HepG2 (cell line): ENCODE data around the gene ZNF414. TPM values are rescaled to one million over a fixed set of nuclear protein-coding genes. Genes with fewer than 3 reads are reported as not detected.

Experiments used
- ATAC-seq: fragments of 200-7000 bp; cut with Tn5 transposase; 3 replicates; pipeline ENCODE4 v1.9.1; 2020; ENCODE audit warnings: mild to moderate bottlenecking, moderate library complexity
- BruUV-seq: library from RNA; stranded (reverse); fragments of 400-500 nt; replicated peaks from 2 replicates; lab custom pipeline; 2021; lab: Mats Ljungman, UMichigan
- CTCF ChIA-PET: fragments of 300-600 bp; formaldehyde crosslinking; extraction: SDS; loops from one replicate; lab custom pipeline; 2021; ENCODE audit warnings: low total read pairs, inconsistent platforms, low intra/inter-chr PET ratio; lab: Yijun Ruan, JAX
- POLR2A ChIA-PET: fragments of 350-600 bp; sonication (Branson Sonifier 250); formaldehyde crosslinking; loops from one replicate; lab custom pipeline; 2020; ENCODE audit warnings: antibody characterized with exemption, inconsistent platforms; lab: Yijun Ruan, JAX
- DNase-seq: peaks from one replicate; pipeline ENCODE4 v3.0.0-alpha.2; 2015; ENCODE audit warnings: low spot score
- FAIRE-seq: peaks from 3 replicates; lab custom pipeline; 2011; peaks lifted over from hg19 to GRCh38; lab: Jason Lieb, UNC
- H2AFZ ChIP-seq: one replicate; pipeline ENCODE4 v1.6.1; 2011; ENCODE audit warnings: low read length, inconsistent platforms
- H3K27ac ChIP-seq: fragments of 300-600 bp; 3 replicates; pipeline ENCODE4 v1.8.0; 2011; ENCODE audit warnings: mixed run types, mild to moderate bottlenecking, mixed read lengths, low read length, inconsistent platforms; ENCODE audit not compliant: insufficient read depth; ENCODE audit errors: extremely low read length
- H3K27me3 ChIP-seq, 2 experiments: fragments of 200-600 bp in 1 of 2; 2 replicates in 1 of 2; 3 replicates in 1 of 2; pipeline versions ENCODE4 v1.6.0 to v1.8.0; 2011; ENCODE audit warnings: low read length in 2 of 2, mild to moderate bottlenecking in 2 of 2, moderate library complexity in 2 of 2, inconsistent platforms in 1 of 2; ENCODE audit not compliant: insufficient read depth in 2 of 2, control insufficient read depth in 1 of 2
- H3K36me3 ChIP-seq, 2 experiments: fragments of 200-600 bp in 1 of 2; replicated peaks in 1 of 2; 2 replicates in 1 of 2; 3 replicates in 1 of 2; pipeline versions ENCODE4 v1.5.1 to v1.8.0; 2011; ENCODE audit warnings: low read length in 2 of 2, inconsistent platforms in 1 of 2; ENCODE audit not compliant: insufficient read depth in 2 of 2, control insufficient read depth in 1 of 2
- H3K4me1 ChIP-seq: 2 replicates; pipeline ENCODE4 v1.5.1; 2012; ENCODE audit warnings: low read length, inconsistent platforms; ENCODE audit not compliant: insufficient read depth
- H3K4me2 ChIP-seq: 2 replicates; pipeline ENCODE4 v1.6.0; 2011; ENCODE audit warnings: low read depth, low read length, inconsistent platforms
- H3K4me3 ChIP-seq, 3 experiments: fragments of 200-600 bp in 1 of 3; sonication (generic), shearing (Covaris generic) in 1 of 3; replicated peaks in 1 of 3; 2 replicates each; pipeline ENCODE4 v1.5.1; 2011 to 2016; ENCODE audit warnings: low read length in 3 of 3, inconsistent platforms in 2 of 3, low read depth in 2 of 3, mild to moderate bottlenecking in 2 of 3, control low read depth in 1 of 3, mixed read lengths in 1 of 3; ENCODE audit not compliant: insufficient read depth in 1 of 3
- H3K79me2 ChIP-seq: one replicate; pipeline ENCODE4 v1.6.1; 2011; ENCODE audit warnings: low read length, inconsistent platforms; ENCODE audit not compliant: insufficient read depth
- H3K9ac ChIP-seq: 2 replicates; pipeline ENCODE4 v1.6.0; 2011; ENCODE audit warnings: mild to moderate bottlenecking, low read depth, low read length, inconsistent platforms; ENCODE audit not compliant: insufficient read depth
- H3K9me3 ChIP-seq: 2 replicates; pipeline ENCODE4 v1.5.1; 2012; ENCODE audit warnings: mild to moderate bottlenecking, low read length
- H4K20me1 ChIP-seq: 2 replicates; pipeline ENCODE4 v1.6.0; 2011; ENCODE audit warnings: inconsistent platforms, mild to moderate bottlenecking, low read length, moderate library complexity; ENCODE audit not compliant: insufficient read depth
- ATRX ChIP-seq: sonication (generic); formaldehyde crosslinking; IDR thresholded peaks from 2 replicates; pipeline ENCODE4 v1.4.0; 2020; ENCODE audit warnings: missing genetic modification reagents, borderline replicate concordance
- DR1 ChIP-seq: sonication (generic); formaldehyde crosslinking; IDR thresholded peaks from 2 replicates; pipeline ENCODE4 v1.8.0; 2021; ENCODE audit warnings: mild to moderate bottlenecking, missing genetic modification reagents, inconsistent platforms
- GFI1 ChIP-seq: sonication (generic); formaldehyde crosslinking; IDR thresholded peaks from 2 replicates; pipeline ENCODE4 v1.5.0; 2020; ENCODE audit warnings: missing genetic modification reagents, mild to moderate bottlenecking, borderline replicate concordance
- GPN1 ChIP-seq: sonication (generic); formaldehyde crosslinking; IDR thresholded peaks from 2 replicates; pipeline ENCODE4 v1.5.1; 2020; ENCODE audit warnings: missing genetic modification reagents, borderline replicate concordance
- HDAC6 ChIP-seq: fragments of 200-600 bp; sonication (generic); IDR thresholded peaks from 2 replicates; pipeline ENCODE4 v1.7.0; 2017; ENCODE audit warnings: mild to moderate bottlenecking, antibody characterized with exemption, low read length, low read depth
- JDP2 ChIP-seq: sonication (generic); formaldehyde crosslinking; IDR thresholded peaks from 2 replicates; pipeline ENCODE4 v1.8.1; 2022; ENCODE audit warnings: missing genetic modification reagents, borderline replicate concordance
- NFE2L2 ChIP-seq: fragments of 150-350 bp; IDR thresholded peaks from 2 replicates; pipeline ENCODE4 v1.6.1; 2014; ENCODE audit warnings: low read length
- NR2F6 ChIP-seq, 2 experiments: IDR thresholded peaks; 2 replicates each; pipeline ENCODE4 v1.6.1; 2016; ENCODE audit warnings: antibody characterized with exemption in 1 of 2, mild to moderate bottlenecking in 1 of 2
- POGZ ChIP-seq: sonication (generic); formaldehyde crosslinking; IDR thresholded peaks from 2 replicates; pipeline ENCODE4 v1.4.0; 2020; ENCODE audit warnings: mild to moderate bottlenecking, missing genetic modification reagents
- SUZ12 ChIP-seq: fragments of 150-350 bp; IDR thresholded peaks from 2 replicates; pipeline ENCODE4 v1.6.1; 2014; ENCODE audit warnings: low read depth, low read length
- ZNF207 ChIP-seq: fragments of 450-650 bp; IDR thresholded peaks from 2 replicates; pipeline ENCODE4 v1.6.1; 2016; ENCODE audit warnings: antibody characterized with exemption, borderline replicate concordance
- ZNF333 ChIP-seq: sonication (generic); formaldehyde crosslinking; IDR thresholded peaks from 2 replicates; pipeline ENCODE4 v1.4.0; 2020; ENCODE audit warnings: mild to moderate bottlenecking, missing genetic modification reagents, borderline replicate concordance
- ZNF451 ChIP-seq: sonication (generic); formaldehyde crosslinking; IDR thresholded peaks from 2 replicates; pipeline ENCODE4 v1.5.0; 2020; ENCODE audit warnings: mild to moderate bottlenecking, missing genetic modification reagents
- ZNF629 ChIP-seq: sonication (generic); formaldehyde crosslinking; conservative IDR thresholded peaks from 2 replicates; pipeline ENCODE4 v1.5.0; 2020; ENCODE audit warnings: missing genetic modification reagents
- ZNF777 ChIP-seq: sonication (generic); formaldehyde crosslinking; IDR thresholded peaks from 2 replicates; pipeline ENCODE4 v1.4.0; 2020; ENCODE audit warnings: missing genetic modification reagents
- ZNF792 ChIP-seq: IDR thresholded peaks from 2 replicates; pipeline ENCODE4 v1.6.1; 2016
- WGBS: methylation state at CpG from one replicate; pipeline ENCODE4 v1.1.6; 2017; ENCODE audit warnings: low lambda C conversion rate; 5-methylcytosine and 5-hydroxymethylcytosine counted together
- in situ Hi-C: cut with HindIII; loops from 2 replicates; pipeline ENCODE4 v1.10.0; 2017; ENCODE audit warnings: low pct_unique_long_range_greater_than_20kb; ENCODE audit not compliant: extremely low pct_ligation_motif_present
- intact Hi-C: fragments of 100-400 bp; cut with micrococcal nuclease; formaldehyde crosslinking; loops from one replicate; pipeline ENCODE4 v1.10.0; 2022; ENCODE audit not compliant: unreplicated experiment
- polyA plus RNA-seq, 8 experiments: library from polyadenylated mRNA; depleted of rRNA in 3 of 8; stranded (reverse) in 7 of 8; unstranded in 1 of 8; fragments of >200 nt; fragmentation: Illumina TruSeq in 4 of 8; extraction: Trizol in 4 of 8; gene quantifications; 2 replicates each; pipeline versions ENCODE4 v1.2.1 to v1.2.3, GENCODE V29; 2011 to 2016; ENCODE audit warnings: low read depth in 4 of 8, missing spikeins in 1 of 8, mixed read lengths in 1 of 8; ENCODE audit not compliant: insufficient read depth in 1 of 8
- total RNA-seq, 5 experiments: library from RNA; depleted of rRNA; stranded (reverse); fragments of >200 nt; fragmentation: Illumina TruSeq; extraction: Trizol; gene quantifications; 2 replicates each; pipeline ENCODE4 v1.2.3, GENCODE V29; 2016; ENCODE audit warnings: low read depth in 1 of 5
- TF ChIP-seq, protein P1 (sequence below): sonication (generic); formaldehyde crosslinking; IDR thresholded peaks from 2 replicates; pipeline ENCODE4 v1.4.0; 2020; ENCODE audit warnings: missing genetic modification reagents
- TF ChIP-seq, protein P2 (sequence below): sonication (generic); formaldehyde crosslinking; IDR thresholded peaks from 2 replicates; pipeline ENCODE4 v1.8.1; 2023; ENCODE audit warnings: mild to moderate bottlenecking, inconsistent platforms, moderate library complexity, missing genetic modification reagents, borderline replicate concordance

ZNF414 gene
- total and polyA plus RNA-seq, 2 of the 13 experiments (the other 11 are each of a cell fraction or from before 2014, with no cell fraction given), result 2.5 to 4.0 TPM

DNA sequence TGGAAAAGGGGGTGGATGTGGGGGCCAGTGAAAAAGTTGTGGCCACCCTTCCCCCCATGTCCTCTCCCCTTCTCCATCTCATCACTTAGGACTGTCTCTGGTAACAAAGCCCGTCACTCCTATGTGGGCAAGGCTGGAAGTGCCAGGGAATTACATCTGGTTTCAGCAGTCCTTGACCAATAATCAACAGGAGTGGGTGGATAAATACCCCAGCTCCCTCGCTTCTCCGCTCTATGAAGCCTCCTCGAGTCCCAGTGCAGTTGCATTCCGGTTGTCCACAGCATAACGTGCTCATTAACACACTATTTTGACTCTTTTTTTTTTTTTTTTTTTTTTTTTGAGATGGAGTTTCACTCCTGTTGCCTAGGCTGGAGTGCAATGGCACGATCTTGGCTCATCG lies 31.8 kb upstream of the ZNF414 start:
- DNase-seq (no peak), ATAC-seq (no peak), FAIRE-seq (no peak)
- Histone ChIP-seq H3K27ac (no peak overlapping the region), H3K27me3 (no peaks in the 10 kb centered on the region; a peak in 1 of 5 replicates), H3K4me3 (no peak overlapping the region), H3K9me3 (no peaks in the 10 kb centered on the region), H2AFZ (no peak overlapping the region), H3K4me2 (no peak overlapping the region), H4K20me1 (no peaks in the 10 kb centered on the region), H3K79me2 (no peaks in the 10 kb centered on the region), H3K4me1 (no peaks in the 10 kb centered on the region), H3K9ac (no peak overlapping the region), H3K36me3 (no peaks in the 10 kb centered on the region)
- intact Hi-C loops, result no loop called here
- CTCF ChIA-PET, result no interaction called here
- TF ChIP-seq ZNF777 (no peak), GFI1 (no peak), JDP2 (no peak), NR2F6 (IDR thresholded peaks at IDR 0.05) (no peak), NR2F6 (CRISPR knock-in tag; IDR thresholded peaks at IDR 0.05) (no peak), SUZ12 (no peak), GPN1 (CRISPR knock-in tag) (no peak), ZNF207 (no peak), ZNF629 (CRISPR knock-in tag) (no peak), HDAC6 (no peak), NFE2L2 (no peak), ZNF333 (CRISPR knock-in tag) (no peak), ZNF451 (no peak), POGZ (no peak), DR1 (no peak), ATRX (CRISPR knock-in tag) (no peak), ZNF792 (CRISPR knock-in tag) (no peak)
- TF ChIP-seq, protein P1, sequence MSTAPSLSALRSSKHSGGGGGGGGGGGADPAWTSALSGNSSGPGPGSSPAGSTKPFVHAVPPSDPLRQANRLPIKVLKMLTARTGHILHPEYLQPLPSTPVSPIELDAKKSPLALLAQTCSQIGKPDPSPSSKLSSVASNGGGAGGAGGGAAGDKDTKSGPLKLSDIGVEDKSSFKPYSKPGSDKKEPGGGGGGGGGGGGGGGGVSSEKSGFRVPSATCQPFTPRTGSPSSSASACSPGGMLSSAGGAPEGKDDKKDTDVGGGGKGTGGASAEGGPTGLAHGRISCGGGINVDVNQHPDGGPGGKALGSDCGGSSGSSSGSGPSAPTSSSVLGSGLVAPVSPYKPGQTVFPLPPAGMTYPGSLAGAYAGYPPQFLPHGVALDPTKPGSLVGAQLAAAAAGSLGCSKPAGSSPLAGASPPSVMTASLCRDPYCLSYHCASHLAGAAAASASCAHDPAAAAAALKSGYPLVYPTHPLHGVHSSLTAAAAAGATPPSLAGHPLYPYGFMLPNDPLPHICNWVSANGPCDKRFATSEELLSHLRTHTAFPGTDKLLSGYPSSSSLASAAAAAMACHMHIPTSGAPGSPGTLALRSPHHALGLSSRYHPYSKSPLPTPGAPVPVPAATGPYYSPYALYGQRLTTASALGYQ (CRISPR knock-in tag), result no peak
- TF ChIP-seq, protein P2, sequence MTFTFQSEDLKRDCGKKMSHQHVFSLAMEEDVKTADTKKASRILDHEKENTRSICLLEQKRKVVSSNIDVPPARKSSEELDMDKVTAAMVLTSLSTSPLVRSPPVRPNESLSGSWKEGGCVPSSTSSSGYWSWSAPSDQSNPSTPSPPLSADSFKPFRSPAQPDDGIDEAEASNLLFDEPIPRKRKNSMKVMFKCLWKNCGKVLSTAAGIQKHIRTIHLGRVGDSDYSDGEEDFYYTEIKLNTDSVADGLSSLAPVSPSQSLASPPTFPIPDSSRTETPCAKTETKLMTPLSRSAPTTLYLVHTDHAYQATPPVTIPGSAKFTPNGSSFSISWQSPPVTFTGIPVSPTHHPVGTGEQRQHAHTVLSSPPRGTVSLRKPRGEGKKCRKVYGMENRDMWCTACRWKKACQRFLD, result no peak
- 81% methylated on average over 8 of the region's 8 CpGs for WGBS
- in situ Hi-C loops, result no loop called here
- BruUV-seq, result no TSS peak
- POLR2A ChIA-PET, result no interaction called here
